GM11168 (cell line): Measurements from ENCODE around the gene HADHA.
"Not testable (repeated sequence)": the region's sequence is repeated elsewhere in the genome, so short reads cannot be mapped to it uniquely, and the experiment has no call there.

Source experiments
- in situ Hi-C: fragments of 300-500 bp; cut with MboI; formaldehyde crosslinking; loops from one replicate; pipeline ENCODE4 v1.12.0; 2022; ENCODE audit warnings: low sequenced_read_pairs; ENCODE audit not compliant: unreplicated experiment

The HADHA gene

GRCh38 chr2:26244309-26245230, at the start of gene HADHA, which contains the start of gene HADHB:
HADHA (minus strand) TSS chr2:26244632; CDS start chr2:26244596, 36 bp downstream.
HADHB (plus strand) TSS chr2:26244939; CDS start chr2:26254255, 9,316 bp downstream.
- in situ Hi-C loops, result no loop called here

DNA sequence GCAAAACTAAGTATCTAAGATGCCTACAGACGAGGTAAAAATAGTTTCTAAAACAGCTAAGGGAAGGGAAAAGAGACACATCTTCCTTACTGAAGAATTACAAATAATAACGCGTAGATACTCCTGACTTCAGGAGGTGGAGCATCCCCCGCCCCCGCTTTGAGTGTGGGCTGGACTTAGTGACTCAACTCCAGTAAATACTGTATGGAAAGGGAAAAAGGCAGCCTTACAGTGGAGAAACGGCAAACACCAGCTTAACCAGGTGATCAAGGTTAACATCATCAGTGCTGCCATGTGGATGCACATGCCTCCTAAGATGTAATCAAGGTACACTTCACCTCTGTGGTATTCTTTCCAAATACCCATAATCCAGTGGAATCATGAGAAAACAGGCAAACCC, 48.2 kb upstream of the HADHA start:
- in situ Hi-C loops, result no loop called here

DNA sequence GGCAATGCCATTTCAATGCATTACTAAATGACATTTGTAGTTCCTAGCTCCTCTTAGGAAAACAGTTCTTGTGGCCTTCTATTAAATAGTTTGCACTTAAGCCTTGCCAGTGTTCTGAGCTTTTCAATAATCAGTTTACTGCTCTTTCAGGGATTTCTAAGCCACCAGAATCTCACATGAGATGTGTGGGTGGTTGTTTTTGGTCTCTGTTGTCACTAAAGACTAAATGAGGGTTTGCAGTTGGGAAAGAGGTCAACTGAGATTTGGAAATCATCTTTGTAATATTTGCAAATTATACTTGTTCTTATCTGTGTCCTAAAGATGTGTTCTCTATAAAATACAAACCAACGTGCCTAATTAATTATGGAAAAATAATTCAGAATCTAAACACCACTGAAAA, 45.6 kb upstream of the HADHA start:
- in situ Hi-C loops, result no loop called here

DNA sequence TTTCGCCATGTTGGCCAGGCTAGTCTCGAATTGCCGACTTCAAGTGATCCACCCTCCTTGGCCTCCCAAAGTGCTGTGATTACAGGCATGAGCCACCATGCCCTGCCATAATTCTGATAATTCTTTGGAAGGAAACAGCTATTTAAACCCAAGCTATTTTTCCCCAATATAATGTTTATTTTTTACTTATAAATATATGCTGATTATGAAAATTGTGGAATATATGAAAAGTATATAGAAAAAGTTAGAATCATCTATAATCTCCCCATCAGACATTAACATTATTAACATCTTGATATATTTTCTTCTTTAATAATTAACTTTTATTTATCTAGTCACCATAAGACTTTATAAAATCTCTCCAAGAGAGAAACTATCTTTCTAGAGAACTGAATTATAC, 41.5 kb upstream of the HADHA start:
- in situ Hi-C loops, result no loop called here

GRCh38 chr2:26284132-26284531, 39.7 kb upstream of the HADHA start:
- in situ Hi-C loops, result no loop called here

GRCh38 chr2:26283606-26284005, 39.2 kb upstream of the HADHA start:
- in situ Hi-C loops, result no loop called here

DNA sequence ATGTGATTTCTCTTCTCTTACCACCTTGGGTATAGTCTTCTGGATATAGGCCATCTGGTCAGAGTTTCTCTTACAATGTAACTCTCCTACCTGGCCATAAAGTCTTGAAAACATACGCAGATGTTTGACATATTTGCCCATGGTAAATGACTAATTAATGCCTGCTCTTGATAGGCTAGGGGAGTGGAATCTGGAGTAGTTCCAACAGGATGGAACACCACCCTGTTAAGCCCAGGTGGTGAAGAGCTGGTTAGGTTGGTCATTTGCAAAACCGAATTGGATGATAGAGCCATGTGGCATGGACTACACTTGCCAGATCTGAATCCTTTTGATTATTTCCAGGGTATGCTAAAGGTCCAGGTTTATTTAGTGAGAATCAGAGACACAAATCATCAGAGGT, 36.8 kb upstream of the HADHA start:
- in situ Hi-C loops, result no loop called here

- in situ Hi-C loops, result no loop called here
These were observed 35.5 kb upstream of the HADHA start for GRCh38 chr2:26279886-26280285.

DNA sequence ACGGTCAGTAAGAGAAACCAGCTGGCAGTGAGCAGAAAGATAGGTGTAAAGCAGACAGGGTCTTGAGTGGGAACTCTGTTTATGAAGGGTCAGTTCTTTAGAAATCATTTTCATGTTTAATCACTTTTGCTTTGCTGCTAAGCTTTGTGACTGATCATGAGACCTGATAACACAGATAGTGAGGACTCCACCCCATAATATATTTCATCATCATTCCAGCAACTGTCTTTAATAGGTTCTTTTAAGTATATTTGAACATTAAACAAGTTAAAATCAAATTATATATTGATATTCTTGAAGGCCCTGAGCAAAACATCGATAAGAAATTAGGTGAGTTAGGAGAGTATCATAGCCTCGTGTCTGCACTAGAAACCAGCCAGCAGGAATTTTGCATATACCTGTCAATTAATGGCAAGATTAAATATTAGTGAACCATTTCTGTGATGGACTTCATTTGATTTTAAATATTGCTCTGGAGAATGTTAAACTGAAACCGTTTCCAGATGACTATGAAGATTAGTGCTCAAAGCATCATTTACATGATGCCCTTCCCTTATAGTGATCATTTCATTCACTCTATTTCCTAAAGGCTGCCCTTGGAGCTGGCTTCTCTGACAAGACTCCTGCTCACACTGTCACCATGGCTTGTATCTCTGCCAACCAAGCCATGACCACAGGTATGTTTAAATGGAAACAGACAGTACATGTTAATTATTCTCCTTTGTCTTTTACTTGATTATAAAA, 32.2 kb upstream of the HADHA start:
- in situ Hi-C loops, result no loop called here

- in situ Hi-C loops, result no loop called here
These were observed 29.7 kb upstream of the HADHA start for GRCh38 chr2:26274058-26274613.

- in situ Hi-C loops, result no loop called here
These were observed 29.1 kb upstream of the HADHA start for GRCh38 chr2:26273501-26273900.

GRCh38 chr2:26270373-26270772, 25.9 kb upstream of the HADHA start:
- in situ Hi-C loops, result no loop called here

DNA sequence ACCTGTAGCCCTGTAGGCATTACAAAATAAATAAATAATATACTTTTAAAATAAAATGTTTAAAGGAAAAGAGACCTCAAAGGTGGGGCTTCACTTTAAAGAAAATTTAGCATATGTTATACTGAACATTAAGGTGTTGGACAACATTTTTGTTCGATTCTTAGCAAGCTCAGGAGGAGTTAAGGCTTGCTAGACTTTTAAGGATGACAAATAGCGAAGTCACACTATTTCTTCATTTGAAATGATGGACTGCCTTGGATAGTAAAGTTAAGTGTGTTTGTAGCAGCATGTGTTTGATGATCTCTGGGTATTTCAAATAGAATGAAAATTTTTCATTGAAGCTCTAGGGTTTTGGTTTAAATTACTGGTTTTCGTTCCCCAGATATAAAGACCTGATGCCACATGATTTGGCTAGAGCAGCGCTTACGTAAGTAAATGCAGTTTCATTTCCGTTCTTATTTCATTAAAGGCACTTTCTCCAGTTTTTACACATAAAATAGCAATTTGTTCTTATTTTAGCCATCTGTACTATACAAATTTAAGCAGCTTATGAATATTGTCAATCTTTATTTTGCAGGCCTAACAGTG, 25.2 kb upstream of the HADHA start:
- in situ Hi-C loops, result no loop called here

DNA sequence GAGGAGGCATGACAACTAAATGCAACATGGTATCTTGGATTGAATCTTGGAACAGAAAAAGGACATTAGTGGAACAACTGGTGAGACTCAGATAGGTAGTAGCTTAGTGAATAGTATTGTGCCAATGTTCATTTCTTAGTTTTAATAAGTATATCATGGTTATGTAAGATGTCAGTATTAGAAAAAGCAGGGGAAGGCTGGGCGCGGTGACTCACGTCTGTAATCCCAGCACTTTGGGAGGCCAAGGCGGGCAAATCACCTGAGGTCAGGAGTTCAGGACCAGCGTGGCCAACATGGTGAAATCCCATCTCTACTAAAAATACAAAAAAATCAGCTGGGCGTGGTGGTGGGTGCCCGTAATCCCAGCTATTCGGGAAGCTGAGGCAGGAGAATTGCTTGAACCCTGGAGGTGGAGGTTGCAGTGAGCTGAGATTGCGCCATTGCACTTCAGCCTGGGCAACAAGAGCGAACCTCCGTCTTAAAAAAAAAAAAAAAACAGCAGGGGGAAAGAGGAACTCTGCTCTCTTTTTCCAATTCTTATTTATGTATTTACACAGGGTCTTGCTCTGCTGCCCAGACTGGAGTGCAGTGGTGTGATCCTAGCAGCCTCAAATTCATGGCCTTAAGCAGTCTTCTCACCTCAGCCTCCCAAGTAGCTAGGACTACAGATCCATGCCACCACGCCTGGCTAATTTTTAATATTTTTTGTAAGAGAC, 24.4 kb upstream of the HADHA start:
- in situ Hi-C loops, result not testable (repeated sequence)

DNA sequence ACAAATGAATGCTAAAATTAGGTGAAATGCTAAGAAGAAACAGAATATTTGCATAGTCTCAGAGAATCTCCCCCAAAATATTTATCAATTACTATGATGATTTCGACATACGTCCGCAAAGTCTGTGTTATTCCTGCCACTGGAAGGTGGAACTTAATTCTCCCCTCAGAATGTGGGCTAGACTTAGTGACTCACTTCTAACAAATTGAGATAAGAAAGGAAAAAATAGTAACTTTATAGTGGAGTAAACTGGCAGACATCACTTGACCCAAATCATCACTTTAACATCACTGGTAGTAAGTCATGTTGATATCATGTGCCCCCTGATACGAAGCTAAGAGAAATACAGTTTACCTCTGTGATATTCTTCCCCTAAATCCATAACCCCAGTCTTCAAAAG, 23.8 kb upstream of the HADHA start:
- in situ Hi-C loops, result no loop called here

DNA sequence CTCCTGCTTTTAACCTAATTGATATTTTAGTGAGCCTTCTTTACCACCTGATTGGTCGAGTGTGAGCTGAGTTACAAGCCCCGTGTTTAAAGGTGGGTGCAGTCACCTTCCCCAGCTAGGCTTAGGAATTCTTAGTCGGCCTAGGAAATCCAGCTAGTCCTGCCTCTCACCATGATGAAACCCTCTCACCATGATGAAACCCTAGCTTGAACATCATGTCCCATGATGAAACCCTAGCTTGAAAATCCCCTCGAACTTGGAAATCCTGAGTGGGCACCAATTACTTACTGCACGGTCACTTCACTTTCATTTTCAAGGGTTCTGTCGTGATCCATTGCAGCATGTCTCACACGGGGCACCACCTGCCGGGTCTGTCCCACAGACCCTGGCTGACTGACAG, 14.4 kb upstream of the HADHA start:
- in situ Hi-C loops, result not testable (repeated sequence)

DNA sequence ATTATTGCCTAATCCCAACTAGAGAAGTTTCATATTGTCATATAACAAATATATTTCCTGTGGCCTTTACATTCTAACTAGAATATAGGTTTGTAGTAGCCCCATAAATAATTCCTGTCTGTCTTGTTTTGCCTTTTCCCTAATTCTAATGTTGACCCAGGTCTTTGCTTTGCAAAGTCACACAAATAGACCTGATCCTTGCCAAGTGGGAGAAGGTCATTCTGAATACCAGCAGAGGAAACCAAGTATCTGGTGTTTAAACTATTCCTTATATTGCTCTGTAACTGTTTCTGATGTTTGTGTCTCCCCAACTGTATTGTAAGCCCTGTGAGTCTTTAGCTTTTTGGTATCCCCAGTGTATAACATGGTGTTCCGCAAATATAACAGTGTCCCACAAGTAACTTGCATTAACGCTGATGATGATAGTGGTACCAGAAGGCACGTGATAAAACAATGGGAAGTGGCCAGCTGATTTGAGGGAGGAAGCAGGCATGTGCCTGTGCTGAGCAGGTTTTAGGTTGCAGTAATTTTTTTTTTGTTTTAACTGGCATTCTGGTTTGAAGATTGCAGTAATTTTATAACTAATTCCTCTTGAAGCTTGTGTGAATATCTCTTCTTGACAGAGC, 11.4 kb upstream of the HADHA start:
- in situ Hi-C loops, result no loop called here

- in situ Hi-C loops, result no loop called here
These were observed 7.5 kb upstream of the HADHA start for GRCh38 chr2:26251893-26252292.

DNA sequence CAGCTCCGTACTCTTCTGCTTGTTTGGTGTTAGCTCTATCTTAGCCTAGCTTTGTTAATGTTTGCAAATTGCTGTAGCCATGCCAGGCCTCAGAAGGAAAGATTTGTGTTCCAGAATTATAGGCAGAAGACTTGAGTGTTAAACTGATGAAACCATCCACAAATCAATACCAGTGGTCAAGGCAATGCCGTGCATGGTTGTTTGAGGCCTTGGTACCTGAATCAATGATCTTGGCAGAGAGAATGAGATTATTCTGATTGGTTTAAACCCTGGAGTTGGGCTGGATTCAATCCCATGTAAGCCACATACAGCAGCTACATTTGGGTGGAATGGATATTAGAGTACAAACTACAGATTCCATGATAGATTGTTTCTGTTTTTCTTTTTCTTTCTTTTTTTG, 5.2 kb upstream of the HADHA start:
- in situ Hi-C loops, result no loop called here

- in situ Hi-C loops, result no loop called here
These were observed 2.4 kb upstream of the HADHA start for GRCh38 chr2:26246818-26247217.
